K562 (cell line): Measurements from ENCODE around the gene BCAR3. TPM values are rescaled to one million over a fixed set of nuclear protein-coding genes. Genes with fewer than 3 reads are reported as not detected.

Experiments
- ASH1L ChIP-seq: fragments of 450-650 bp; IDR thresholded peaks from 2 replicates; pipeline ENCODE4 v1.6.1; 2018; ENCODE audit warnings: borderline replicate concordance, mild to moderate bottlenecking, low read depth; ENCODE audit not compliant: partially characterized antibody
- CBX5 ChIP-seq: IDR thresholded peaks from 2 replicates; pipeline ENCODE4 v1.6.1; 2014; ENCODE audit warnings: low read depth, borderline replicate concordance
- EP300 ChIP-seq: IDR thresholded peaks from 2 replicates; pipeline ENCODE4 v1.6.1; 2012; ENCODE audit warnings: low read length, improper control_type of control experiment
- FUS ChIP-seq: fragments of 200-400 bp; formaldehyde crosslinking; optimal IDR thresholded peaks from 2 replicates; pipeline ENCODE3; 2017; ENCODE audit warnings: low read depth, low read length
- GABPB2 ChIP-seq: fragments of 250-450 bp; sonication (Bioruptor Pico); conservative IDR thresholded peaks from 2 replicates; pipeline ENCODE4 v1.5.1; 2021; ENCODE audit warnings: mild to moderate bottlenecking
- PCBP1 ChIP-seq: fragments of 200-400 bp; formaldehyde crosslinking; IDR thresholded peaks from 2 replicates; pipeline ENCODE4 v1.6.1; 2018; ENCODE audit warnings: mild to moderate bottlenecking, low read depth, low read length; ENCODE audit not compliant: poor library complexity, severe bottlenecking
- POLR2G ChIP-seq: fragments of 200-400 bp; formaldehyde crosslinking; IDR thresholded peaks from 2 replicates; pipeline ENCODE4 v1.6.1; 2017; ENCODE audit warnings: low read depth, mild to moderate bottlenecking, antibody characterized with exemption, low read length, moderate library complexity
- RBM15 ChIP-seq: fragments of 200-400 bp; formaldehyde crosslinking; IDR thresholded peaks from 2 replicates; pipeline ENCODE4 v1.6.1; 2018; ENCODE audit warnings: mild to moderate bottlenecking, low read length, moderate library complexity; ENCODE audit not compliant: insufficient read depth
- ZBTB17 ChIP-seq: fragments of 450-650 bp; formaldehyde crosslinking; IDR thresholded peaks from 2 replicates; pipeline ENCODE4 v1.4.0; 2020; ENCODE audit warnings: mild to moderate bottlenecking
- polyA plus RNA-seq, 8 experiments: library from polyadenylated mRNA; depleted of rRNA in 4 of 8; stranded (reverse) in 5 of 8; unstranded in 3 of 8; fragments of >200 nt; fragmentation: Nextera tagmentation in 2 of 8; fragmentation: Illumina TruSeq in 1 of 8; extraction: Ambion mirVana in 2 of 8; extraction: Trizol in 1 of 8; gene quantifications; 2 replicates each; pipeline versions ENCODE4 v1.2.1 to v1.2.3, GENCODE V29; 2011 to 2014; ENCODE audit warnings: inconsistent platforms in 1 of 8, missing spikeins in 1 of 8
- total RNA-seq, 7 experiments: library from RNA; depleted of rRNA in 6 of 7; stranded (reverse); fragments of >200 nt in 6 of 7; fragmentation: Illumina TruSeq in 2 of 7; extraction: Trizol in 2 of 7; gene quantifications; 2 replicates each; pipeline versions ENCODE4 v1.2.1 to v1.2.3, GENCODE V29; 2011 to 2021; ENCODE audit warnings: low replicate concordance in 1 of 7
- TF ChIP-seq, protein P1 (sequence below): fragments of 250-450 bp; sonication (Bioruptor Pico); IDR thresholded peaks from 2 replicates; pipeline ENCODE4 v1.4.0; 2020

The BCAR3 gene
- total and polyA plus RNA-seq, 9 of the 15 experiments (the other 6 are each of a cell fraction or from before 2014, with no cell fraction given), result 1.8 to 6.3 (median 3.8) TPM

DNA sequence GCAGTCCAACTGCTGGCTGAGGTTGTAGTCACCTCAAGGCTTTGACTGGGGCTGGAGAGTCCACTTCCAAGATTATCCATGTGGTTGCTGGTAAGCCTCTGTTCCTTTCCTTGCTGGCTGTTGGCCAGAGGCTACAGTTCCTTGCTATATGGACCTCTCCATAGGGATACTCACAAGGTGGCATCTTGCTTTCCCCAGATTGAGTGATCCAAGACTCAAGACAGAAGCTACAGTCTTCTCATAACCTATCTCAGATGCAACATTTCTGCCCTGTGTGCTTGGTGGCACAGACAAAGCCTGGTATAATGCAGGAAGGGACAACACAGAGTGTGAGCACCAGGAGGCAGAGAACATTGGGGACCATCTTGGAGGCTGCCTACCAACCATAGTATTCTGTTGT lies 121.9 kb downstream of the BCAR3 start (continued):
- TF ChIP-seq, protein P1, sequence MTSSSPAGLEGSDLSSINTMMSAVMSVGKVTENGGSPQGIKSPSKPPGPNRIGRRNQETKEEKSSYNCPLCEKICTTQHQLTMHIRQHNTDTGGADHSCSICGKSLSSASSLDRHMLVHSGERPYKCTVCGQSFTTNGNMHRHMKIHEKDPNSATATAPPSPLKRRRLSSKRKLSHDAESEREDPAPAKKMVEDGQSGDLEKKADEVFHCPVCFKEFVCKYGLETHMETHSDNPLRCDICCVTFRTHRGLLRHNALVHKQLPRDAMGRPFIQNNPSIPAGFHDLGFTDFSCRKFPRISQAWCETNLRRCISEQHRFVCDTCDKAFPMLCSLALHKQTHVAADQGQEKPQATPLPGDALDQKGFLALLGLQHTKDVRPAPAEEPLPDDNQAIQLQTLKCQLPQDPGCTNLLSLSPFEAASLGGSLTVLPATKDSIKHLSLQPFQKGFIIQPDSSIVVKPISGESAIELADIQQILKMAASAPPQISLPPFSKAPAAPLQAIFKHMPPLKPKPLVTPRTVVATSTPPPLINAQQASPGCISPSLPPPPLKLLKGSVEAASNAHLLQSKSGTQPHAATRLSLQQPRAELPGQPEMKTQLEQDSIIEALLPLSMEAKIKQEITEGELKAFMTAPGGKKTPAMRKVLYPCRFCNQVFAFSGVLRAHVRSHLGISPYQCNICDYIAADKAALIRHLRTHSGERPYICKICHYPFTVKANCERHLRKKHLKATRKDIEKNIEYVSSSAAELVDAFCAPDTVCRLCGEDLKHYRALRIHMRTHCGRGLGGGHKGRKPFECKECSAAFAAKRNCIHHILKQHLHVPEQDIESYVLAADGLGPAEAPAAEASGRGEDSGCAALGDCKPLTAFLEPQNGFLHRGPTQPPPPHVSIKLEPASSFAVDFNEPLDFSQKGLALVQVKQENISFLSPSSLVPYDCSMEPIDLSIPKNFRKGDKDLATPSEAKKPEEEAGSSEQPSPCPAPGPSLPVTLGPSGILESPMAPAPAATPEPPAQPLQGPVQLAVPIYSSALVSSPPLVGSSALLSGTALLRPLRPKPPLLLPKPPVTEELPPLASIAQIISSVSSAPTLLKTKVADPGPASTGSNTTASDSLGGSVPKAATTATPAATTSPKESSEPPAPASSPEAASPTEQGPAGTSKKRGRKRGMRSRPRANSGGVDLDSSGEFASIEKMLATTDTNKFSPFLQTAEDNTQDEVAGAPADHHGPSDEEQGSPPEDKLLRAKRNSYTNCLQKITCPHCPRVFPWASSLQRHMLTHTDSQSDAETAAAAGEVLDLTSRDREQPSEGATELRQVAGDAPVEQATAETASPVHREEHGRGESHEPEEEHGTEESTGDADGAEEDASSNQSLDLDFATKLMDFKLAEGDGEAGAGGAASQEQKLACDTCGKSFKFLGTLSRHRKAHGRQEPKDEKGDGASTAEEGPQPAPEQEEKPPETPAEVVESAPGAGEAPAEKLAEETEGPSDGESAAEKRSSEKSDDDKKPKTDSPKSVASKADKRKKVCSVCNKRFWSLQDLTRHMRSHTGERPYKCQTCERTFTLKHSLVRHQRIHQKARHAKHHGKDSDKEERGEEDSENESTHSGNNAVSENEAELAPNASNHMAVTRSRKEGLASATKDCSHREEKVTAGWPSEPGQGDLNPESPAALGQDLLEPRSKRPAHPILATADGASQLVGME, result no peak
- TF ChIP-seq CBX5 (no peak), FUS (no peak), ZBTB17 (no peak), GABPB2 (CRISPR knock-in tag) (no peak), RBM15 (no peak), EP300 (no peak), PCBP1 (no peak), ASH1L (no peak), POLR2G (no peak)
